ENCODE measurements around the gene RANBP2. TPM values are rescaled to one million over a fixed set of nuclear protein-coding genes. Genes with fewer than 3 reads are reported as not detected.
"Not testable (repeated sequence)": the region's sequence is repeated elsewhere in the genome, so short reads cannot be mapped to it uniquely, and the experiment has no call there.

RANBP2 gene
- total and polyA plus RNA-seq, 4 donors, result 13.5 to 82.7 (median 45.9) TPM

DNA sequence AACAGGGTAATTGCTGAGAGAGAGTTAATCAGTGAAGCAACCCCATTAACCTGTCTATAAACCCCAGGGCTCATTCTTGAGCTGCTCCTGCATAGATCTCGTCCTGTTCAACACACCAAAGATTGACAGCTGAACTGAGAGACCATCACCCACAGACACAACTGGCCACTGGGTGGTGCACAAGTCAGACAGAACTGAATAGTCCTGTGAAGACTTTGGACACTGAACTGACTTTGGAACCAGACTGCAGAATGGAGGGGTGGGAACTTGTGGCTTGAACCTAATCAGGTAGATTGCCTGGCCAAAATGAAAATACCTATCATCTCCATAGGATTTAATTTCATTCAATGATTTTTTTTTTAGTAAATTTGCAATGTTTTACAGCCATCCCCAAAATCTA, 29.3 kb upstream of the RANBP2 start:
- H3K4me1 ChIP-seq (ENCODE audit: control insufficient read depth in 1 of 2, insufficient read depth in 2 of 2, low read length in 2 of 2); H3K27me3 ChIP-seq (ENCODE audit: control insufficient read depth in 1 of 2, insufficient read depth in 2 of 2, low read length in 1 of 2); H3K9me3 ChIP-seq (ENCODE audit: control insufficient read depth, low read length); H3K27ac ChIP-seq (ENCODE audit: low read depth in 1 of 2, low read length in 2 of 2); ATAC-seq (ENCODE audit: low FRiP score); DNase-seq; H3K36me3 ChIP-seq (ENCODE audit: control insufficient read depth in 1 of 2, insufficient read depth in 2 of 2, low read length in 1 of 2); H3K4me3 ChIP-seq (ENCODE audit: low read length in 2 of 2); intact Hi-C loops (cut with DNase I): not testable (repeated sequence)
- WGBS, 2 donors, result no CpG with 5 or more reads among the region's 1 CpG

DNA sequence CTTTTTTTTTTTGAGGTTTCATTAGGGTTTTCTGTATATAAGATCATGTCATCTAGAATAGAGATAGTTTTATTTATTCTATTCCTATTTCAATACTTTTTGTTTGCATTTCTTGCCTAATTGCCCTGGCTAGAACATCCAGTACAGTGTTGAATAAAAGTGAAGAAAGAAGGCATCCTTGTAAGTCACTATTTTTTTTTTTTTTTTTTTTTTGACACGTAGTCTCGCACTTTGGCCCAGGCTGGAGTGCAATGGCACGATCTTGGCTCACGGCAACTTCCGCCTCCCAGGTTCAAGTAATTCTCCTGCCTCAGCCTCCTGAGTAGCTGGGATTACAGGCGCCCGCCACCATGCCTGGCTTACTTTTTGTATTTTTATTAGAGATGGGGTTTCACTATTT, 27.8 kb upstream of the RANBP2 start:
- Histone ChIP-seq H3K4me3 (ENCODE audit: low read length in 2 of 2) (no peak overlapping the region), H3K36me3 (ENCODE audit: control insufficient read depth in 1 of 2, insufficient read depth in 2 of 2, low read length in 1 of 2) (no peaks in the 10 kb centered on the region), H3K4me1 (ENCODE audit: control insufficient read depth in 1 of 2, insufficient read depth in 2 of 2, low read length in 2 of 2) (no peaks in the 10 kb centered on the region), H3K27me3 (ENCODE audit: control insufficient read depth in 1 of 2, insufficient read depth in 2 of 2, low read length in 1 of 2) (no peaks in the 10 kb centered on the region), H3K27ac (ENCODE audit: low read depth in 1 of 2, low read length in 2 of 2) (no peak overlapping the region), H3K9me3 (ENCODE audit: control insufficient read depth, low read length) (no peaks in the 10 kb centered on the region)
- ATAC-seq (ENCODE audit: low FRiP score) (no peak), DNase-seq (no peak)
- 97 to 98% methylated on average over 7 of the region's 7 CpGs for WGBS, 2 donors
- intact Hi-C loops (cut with DNase I), result no loop called here

DNA sequence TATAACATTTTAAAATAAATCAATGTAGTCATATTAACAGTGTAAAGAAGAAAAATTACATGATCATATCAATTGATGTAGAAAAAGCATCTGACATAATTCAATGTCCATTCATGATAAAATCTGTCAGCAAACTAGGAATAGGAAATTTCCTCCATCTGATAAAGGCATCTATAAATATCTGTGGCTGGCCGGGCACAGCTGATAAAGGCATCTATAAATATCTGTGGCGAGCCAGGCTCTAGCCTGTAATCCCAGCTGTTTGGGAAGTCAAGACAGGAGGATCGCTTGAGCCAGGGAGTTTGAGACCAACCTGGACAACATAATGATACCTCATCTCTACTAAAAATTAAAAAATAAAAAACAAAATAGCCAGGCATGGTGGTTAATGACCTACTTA, 18.1 kb upstream of the RANBP2 start:
- Histone ChIP-seq H3K36me3 (ENCODE audit: control insufficient read depth in 1 of 2, insufficient read depth in 2 of 2, low read length in 1 of 2) (no peaks in the 10 kb centered on the region), H3K27ac (ENCODE audit: low read depth in 1 of 2, low read length in 2 of 2) (no peak overlapping the region), H3K9me3 (ENCODE audit: control insufficient read depth, low read length) (no peaks in the 10 kb centered on the region), H3K27me3 (ENCODE audit: control insufficient read depth in 1 of 2, insufficient read depth in 2 of 2, low read length in 1 of 2) (no peaks in the 10 kb centered on the region), H3K4me1 (ENCODE audit: control insufficient read depth in 1 of 2, insufficient read depth in 2 of 2, low read length in 2 of 2) (no peaks in the 10 kb centered on the region), H3K4me3 (ENCODE audit: low read length in 2 of 2) (no peak overlapping the region)
- no peak for DNase-seq
- WGBS, 2 donors, result 2 to 3% methylated on average over 3 of the region's 3 CpGs
- ATAC-seq (ENCODE audit: low FRiP score), result no peak
- intact Hi-C loops (cut with DNase I), result no loop called here

DNA sequence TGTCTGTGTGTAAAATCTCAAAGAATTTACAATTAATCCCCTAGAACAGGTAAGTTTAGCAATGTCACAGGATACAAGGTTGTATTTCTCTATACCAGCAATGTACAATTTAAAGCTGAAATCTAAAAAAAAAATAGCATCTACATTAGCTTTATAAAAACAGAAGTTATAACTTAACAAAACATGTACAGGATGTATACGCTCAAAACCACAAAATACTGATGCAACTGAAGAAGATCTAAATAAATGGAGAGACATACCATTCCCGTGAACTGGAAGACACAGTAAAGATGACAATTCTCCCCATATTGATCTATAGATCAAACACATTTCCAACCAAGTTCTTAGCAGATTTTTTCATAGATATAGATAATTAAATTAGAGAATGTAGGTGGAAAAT, 17.5 kb upstream of the RANBP2 start:
- no peaks in the 10 kb centered on the region for H3K36me3 ChIP-seq (ENCODE audit: control insufficient read depth in 1 of 2, insufficient read depth in 2 of 2, low read length in 1 of 2)
- no peaks in the 10 kb centered on the region for H3K27me3 ChIP-seq (ENCODE audit: control insufficient read depth in 1 of 2, insufficient read depth in 2 of 2, low read length in 1 of 2)
- ATAC-seq (ENCODE audit: low FRiP score) (no peak), DNase-seq (no peak)
- WGBS, 2 donors, result 89 to 98% methylated on average over 2 of the region's 2 CpGs
- H3K4me1 ChIP-seq (ENCODE audit: control insufficient read depth in 1 of 2, insufficient read depth in 2 of 2, low read length in 2 of 2), result no peaks in the 10 kb centered on the region
- intact Hi-C loops (cut with DNase I), result no loop called here
- no peak overlapping the region for H3K27ac ChIP-seq (ENCODE audit: low read depth in 1 of 2, low read length in 2 of 2)
- H3K9me3 ChIP-seq (ENCODE audit: control insufficient read depth, low read length), result peaks cover under 1% of the 10 kb centered on the region
- no peak overlapping the region for H3K4me3 ChIP-seq (ENCODE audit: low read length in 2 of 2)

DNA sequence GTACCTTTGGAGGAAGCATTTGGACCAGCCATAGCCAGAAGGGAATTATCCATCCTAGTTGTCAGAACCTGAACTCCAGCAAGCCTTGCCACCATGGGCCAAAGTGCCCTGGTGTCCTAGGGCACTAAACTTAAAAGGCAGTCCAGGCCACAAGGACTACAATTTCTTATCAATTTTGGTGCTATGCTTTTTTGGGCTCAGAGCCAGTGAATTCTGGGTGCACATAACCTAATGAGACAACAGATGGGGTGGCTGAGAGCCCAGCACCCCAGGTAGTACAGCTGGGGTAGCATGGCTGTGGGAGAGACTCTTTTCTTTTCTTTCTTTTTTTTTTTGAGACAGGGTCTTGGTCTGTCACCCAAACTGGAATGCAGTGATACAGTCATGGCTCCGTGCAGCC, 14.4 kb upstream of the RANBP2 start:
- no peak overlapping the region for H3K4me3 ChIP-seq (ENCODE audit: low read length in 2 of 2)
- WGBS, 2 donors, result 89 to 93% methylated on average over 1 of the region's 1 CpG
- no peaks in the 10 kb centered on the region for H3K27me3 ChIP-seq (ENCODE audit: control insufficient read depth in 1 of 2, insufficient read depth in 2 of 2, low read length in 1 of 2)
- peaks cover 1% of the 10 kb centered on the region for H3K9me3 ChIP-seq (ENCODE audit: control insufficient read depth, low read length)
- no peaks in the 10 kb centered on the region for H3K4me1 ChIP-seq (ENCODE audit: control insufficient read depth in 1 of 2, insufficient read depth in 2 of 2, low read length in 2 of 2)
- no peak for ATAC-seq (ENCODE audit: low FRiP score)
- no peaks in the 10 kb centered on the region for H3K36me3 ChIP-seq (ENCODE audit: control insufficient read depth in 1 of 2, insufficient read depth in 2 of 2, low read length in 1 of 2)
- H3K27ac ChIP-seq (ENCODE audit: low read depth in 1 of 2, low read length in 2 of 2), result no peak overlapping the region
- intact Hi-C loops (cut with DNase I), result no loop called here
- no peak for DNase-seq

DNA sequence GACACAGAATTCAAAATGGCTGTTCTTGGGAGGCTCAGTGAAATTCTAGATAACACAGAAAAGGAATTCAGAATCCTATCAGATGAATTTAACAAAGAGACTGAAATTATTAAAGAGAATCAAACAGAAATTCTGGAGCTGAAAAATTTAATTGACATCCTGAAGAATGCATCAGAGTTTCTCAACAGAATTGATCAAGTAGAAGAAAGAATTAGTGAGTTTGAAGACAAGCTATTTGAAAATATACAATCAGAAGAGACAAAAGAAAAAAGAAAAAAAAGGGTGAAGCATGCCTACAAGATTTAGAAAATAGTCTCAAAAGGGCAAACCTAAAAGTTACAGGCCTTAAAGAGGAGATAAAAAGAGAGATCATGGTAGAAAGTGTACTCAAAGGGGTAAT, 12.0 kb upstream of the RANBP2 start:
- Histone ChIP-seq H3K9me3 (ENCODE audit: control insufficient read depth, low read length) (peaks cover 1% of the 10 kb centered on the region), H3K27me3 (ENCODE audit: control insufficient read depth in 1 of 2, insufficient read depth in 2 of 2, low read length in 1 of 2) (no peaks in the 10 kb centered on the region), H3K27ac (ENCODE audit: low read depth in 1 of 2, low read length in 2 of 2) (no peak overlapping the region), H3K4me1 (ENCODE audit: control insufficient read depth in 1 of 2, insufficient read depth in 2 of 2, low read length in 2 of 2) (no peaks in the 10 kb centered on the region), H3K4me3 (ENCODE audit: low read length in 2 of 2) (no peak overlapping the region), H3K36me3 (ENCODE audit: control insufficient read depth in 1 of 2, insufficient read depth in 2 of 2, low read length in 1 of 2) (no peaks in the 10 kb centered on the region)
- no peak for ATAC-seq (ENCODE audit: low FRiP score)
- no peak for DNase-seq
- intact Hi-C loops (cut with DNase I), result no loop called here

DNA sequence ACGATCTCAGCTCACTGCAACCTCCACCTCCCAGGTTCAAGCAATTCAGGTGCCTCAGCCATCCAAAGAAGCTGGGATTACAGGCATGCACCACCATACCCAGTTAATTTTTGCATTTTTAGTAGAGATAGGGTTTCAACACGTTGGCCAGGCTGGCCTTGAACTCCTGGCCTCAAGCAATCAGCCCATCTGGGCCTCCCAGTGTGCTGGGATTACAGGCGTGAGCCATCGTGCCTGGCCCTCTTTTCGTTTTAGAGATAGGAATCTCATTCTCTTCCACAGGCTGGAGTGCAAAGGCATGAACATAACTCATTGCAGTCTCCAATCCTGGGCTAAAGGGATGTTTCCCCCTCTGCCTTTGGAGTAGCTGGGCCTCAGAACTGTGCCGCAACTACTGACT, 2.3 kb upstream of the RANBP2 start:
- 72 to 74% methylated on average over 6 of the region's 6 CpGs for WGBS, 2 donors
- H3K4me3 ChIP-seq (ENCODE audit: low read length in 2 of 2); intact Hi-C loops (cut with DNase I); DNase-seq; H3K27ac ChIP-seq (ENCODE audit: low read depth in 1 of 2, low read length in 2 of 2); H3K27me3 ChIP-seq (ENCODE audit: control insufficient read depth in 1 of 2, insufficient read depth in 2 of 2, low read length in 1 of 2); ATAC-seq (ENCODE audit: low FRiP score); H3K36me3 ChIP-seq (ENCODE audit: control insufficient read depth in 1 of 2, insufficient read depth in 2 of 2, low read length in 1 of 2); H3K4me1 ChIP-seq (ENCODE audit: control insufficient read depth in 1 of 2, insufficient read depth in 2 of 2, low read length in 2 of 2); H3K9me3 ChIP-seq (ENCODE audit: control insufficient read depth, low read length): not testable (repeated sequence)

DNA sequence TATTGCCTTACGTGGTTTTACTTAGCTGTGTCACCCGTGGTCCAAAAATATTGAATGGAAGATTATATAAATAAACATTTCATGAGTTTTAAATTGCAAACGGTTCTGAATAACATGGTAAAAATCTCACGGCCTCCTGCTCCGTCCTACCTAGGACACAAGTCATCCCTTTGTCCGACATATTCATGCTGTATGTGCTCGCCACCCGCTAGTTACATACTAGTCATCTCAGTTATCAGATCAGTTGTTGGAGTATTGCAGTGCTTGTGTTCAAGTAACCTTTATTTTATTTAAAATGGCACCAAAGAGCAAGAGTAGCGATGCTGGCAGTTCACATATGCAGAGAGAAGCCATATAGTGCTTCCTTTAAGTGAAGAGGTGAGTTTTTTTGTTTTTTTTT, 6.8 kb downstream of the RANBP2 start:
- H3K9me3 ChIP-seq (ENCODE audit: control insufficient read depth, low read length); H3K36me3 ChIP-seq (ENCODE audit: control insufficient read depth in 1 of 2, insufficient read depth in 2 of 2, low read length in 1 of 2); ATAC-seq (ENCODE audit: low FRiP score); H3K4me1 ChIP-seq (ENCODE audit: control insufficient read depth in 1 of 2, insufficient read depth in 2 of 2, low read length in 2 of 2); DNase-seq; H3K27ac ChIP-seq (ENCODE audit: low read depth in 1 of 2, low read length in 2 of 2); intact Hi-C loops (cut with DNase I); H3K27me3 ChIP-seq (ENCODE audit: control insufficient read depth in 1 of 2, insufficient read depth in 2 of 2, low read length in 1 of 2); H3K4me3 ChIP-seq (ENCODE audit: low read length in 2 of 2): not testable (repeated sequence)
- WGBS, 2 donors, result 55 to 56% methylated on average over 9 of the region's 9 CpGs

DNA sequence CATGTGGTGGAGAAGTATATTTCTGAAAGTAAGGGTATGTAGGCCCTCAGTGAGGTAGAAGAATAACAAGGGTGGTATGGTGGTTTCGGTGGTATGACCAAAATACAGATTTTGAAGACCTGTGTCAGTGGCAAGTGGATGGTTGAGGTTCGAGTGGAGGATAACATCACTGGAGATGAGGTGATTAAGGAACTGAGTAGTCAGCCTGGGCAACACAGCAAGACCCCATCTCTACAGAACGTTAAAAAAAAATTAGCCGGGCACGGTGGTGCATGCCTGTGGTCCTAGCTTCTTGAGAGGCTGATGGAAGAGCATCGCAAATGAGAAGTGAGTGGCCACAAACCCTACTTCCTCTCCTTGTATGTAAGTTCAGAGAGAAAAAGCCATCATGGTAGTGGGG, 15.4 kb downstream of the RANBP2 start:
- not testable (repeated sequence) for H3K27ac ChIP-seq (ENCODE audit: low read depth in 1 of 2, low read length in 2 of 2); H3K27me3 ChIP-seq (ENCODE audit: control insufficient read depth in 1 of 2, insufficient read depth in 2 of 2, low read length in 1 of 2); H3K4me1 ChIP-seq (ENCODE audit: control insufficient read depth in 1 of 2, insufficient read depth in 2 of 2, low read length in 2 of 2); ATAC-seq (ENCODE audit: low FRiP score); H3K9me3 ChIP-seq (ENCODE audit: control insufficient read depth, low read length); H3K4me3 ChIP-seq (ENCODE audit: low read length in 2 of 2); H3K36me3 ChIP-seq (ENCODE audit: control insufficient read depth in 1 of 2, insufficient read depth in 2 of 2, low read length in 1 of 2); DNase-seq
- intact Hi-C loops (cut with DNase I), result loop anchor here in 1 of 2 donors (10.0 kb wide), 1 partner anchor 130 kb away; no protein-coding TSS in a partner anchor
- WGBS, 2 donors, result 96% methylated on average over 6 of the region's 6 CpGs

Measured in aorta (tissue), 5 donors.